SK-N-SH (cell line): ENCODE measurements around the gene TELO2.

Source experiments
- CTCF ChIP-seq: fragments of 200-600 bp; sonication (generic); IDR thresholded peaks from 2 replicates; pipeline ENCODE4 v1.6.1; 2017; ENCODE audit warnings: antibody characterized with exemption, mild to moderate bottlenecking, moderate library complexity
- EP300 ChIP-seq, 2 experiments: IDR thresholded peaks; 2 replicates each; pipeline versions ENCODE4 v1.4.0 to v1.6.1; 2012; ENCODE audit warnings: borderline replicate concordance in 1 of 2, low read depth in 1 of 2, low read length in 1 of 2
- FOXJ3 ChIP-seq: sonication (generic); formaldehyde crosslinking; IDR thresholded peaks from 2 replicates; pipeline ENCODE4 v1.5.1; 2020; ENCODE audit warnings: mild to moderate bottlenecking, missing genetic modification reagents
- FOXM1 ChIP-seq: IDR thresholded peaks from 2 replicates; pipeline ENCODE4 v1.4.0; 2012; ENCODE audit warnings: low read depth, mild to moderate bottlenecking
- JUND ChIP-seq: IDR thresholded peaks from 2 replicates; pipeline ENCODE4 v1.4.0; 2012
- MAX ChIP-seq: IDR thresholded peaks from 2 replicates; pipeline ENCODE4 v1.4.0; 2012; ENCODE audit warnings: low read depth
- POLR2AphosphoS5 ChIP-seq: IDR thresholded peaks from 2 replicates; pipeline ENCODE4 v1.6.1; 2012; ENCODE audit warnings: low read depth, low read length
- RAD21 ChIP-seq: IDR thresholded peaks from 2 replicates; pipeline ENCODE4 v1.6.1; 2012; ENCODE audit warnings: mild to moderate bottlenecking, low read length
- RCOR1 ChIP-seq: fragments of 150-350 bp; IDR thresholded peaks from 2 replicates; pipeline ENCODE4 v1.6.1; 2017; ENCODE audit warnings: antibody characterized with exemption, low read length
- TEAD4 ChIP-seq: IDR thresholded peaks from 2 replicates; pipeline ENCODE4 v1.4.0; 2012; ENCODE audit warnings: mild to moderate bottlenecking, borderline replicate concordance; ENCODE audit not compliant: insufficient read depth
- USF2 ChIP-seq: fragments of 150-350 bp; IDR thresholded peaks from 2 replicates; pipeline ENCODE4 v1.6.1; 2017; ENCODE audit warnings: antibody characterized with exemption, low read length, low read depth, borderline replicate concordance
- ZBTB33 ChIP-seq: IDR thresholded peaks from 2 replicates; pipeline ENCODE4 v1.4.0; 2012; ENCODE audit warnings: low read depth, borderline replicate concordance

GRCh38 chr16:1446296-1447080, 46.7 kb upstream of the TELO2 start:
- TF ChIP-seq FOXM1 = no peak
- no peak for TF ChIP-seq CTCF
- no peak for TF ChIP-seq RAD21
- no peak for TF ChIP-seq POLR2AphosphoS5
- TF ChIP-seq USF2 = no peak
- TF ChIP-seq JUND = no peak
- TF ChIP-seq FOXJ3 = no peak
- TF ChIP-seq EP300 (IDR thresholded peaks at IDR 0.05; ENCODE audit: borderline replicate concordance in 1 of 2, low read depth in 1 of 2, low read length in 1 of 2) = no peak
- TF ChIP-seq ZBTB33 = no peak
- TF ChIP-seq RCOR1 = no peak
- no peak for TF ChIP-seq MAX
- no peak for TF ChIP-seq TEAD4
